Endothelial cell of umbilical vein (primary cell): Measurements from ENCODE around the gene LPAR1. TPM values are rescaled to one million over a fixed set of nuclear protein-coding genes. Genes with fewer than 3 reads are reported as not detected.
"Not testable (repeated sequence)": the region's sequence is repeated elsewhere in the genome, so short reads cannot be mapped to it uniquely, and the experiment has no call there.

ENCODE experiments used
- BruUV-seq: library from RNA; stranded (reverse); fragments of 400-500 nt; replicated peaks from 2 replicates; lab custom pipeline; 2021; lab: Mats Ljungman, UMichigan
- CTCF ChIA-PET: fragments of 300-600, 350-600 bp; sonication (Branson Sonifier 250); formaldehyde crosslinking; loops from one replicate; lab custom pipeline; 2021; ENCODE audit warnings: antibody characterized with exemption, inconsistent platforms; lab: Charles Lee
- POLR2A ChIA-PET: fragments of 300-600, 350-600 bp; sonication (Branson Sonifier 250); formaldehyde crosslinking; loops from one replicate; lab custom pipeline; 2021; ENCODE audit warnings: antibody characterized with exemption, inconsistent platforms; lab: Charles Lee
- DNase-seq: peaks from one replicate; pipeline ENCODE4 v3.0.0-alpha.2; 2011; ENCODE audit warnings: low read depth, low spot score
- FAIRE-seq: peaks from 2 replicates; lab custom pipeline; 2011; peaks lifted over from hg19 to GRCh38; lab: Jason Lieb, UNC
- H2AFZ ChIP-seq: 2 replicates; pipeline ENCODE4 v1.6.0; 2012; ENCODE audit warnings: low read depth, low read length, control low read depth, inconsistent platforms
- H3K27ac ChIP-seq: 2 replicates; pipeline ENCODE4 v1.5.1; 2011; ENCODE audit warnings: low read depth, mild to moderate bottlenecking, control low read depth, low read length, moderate library complexity; ENCODE audit not compliant: insufficient read depth
- H3K27me3 ChIP-seq, 2 experiments: 2 replicates each; pipeline versions ENCODE4 v1.6.0 to v1.6.1; 2011; ENCODE audit warnings: low read length in 2 of 2, mixed read lengths in 1 of 2; ENCODE audit not compliant: control insufficient read depth in 2 of 2, insufficient read depth in 2 of 2
- H3K36me3 ChIP-seq, 2 experiments: 2 replicates in 1 of 2; 3 replicates in 1 of 2; pipeline ENCODE4 v1.5.1; 2011; ENCODE audit warnings: low read length in 2 of 2, mild to moderate bottlenecking in 1 of 2, moderate library complexity in 1 of 2; ENCODE audit not compliant: control insufficient read depth in 2 of 2, insufficient read depth in 2 of 2; ENCODE audit errors: extremely low read depth in 1 of 2
- H3K4me1 ChIP-seq: 3 replicates; pipeline ENCODE4 v1.5.1; 2011; ENCODE audit warnings: mild to moderate bottlenecking, low read length; ENCODE audit not compliant: control insufficient read depth, insufficient read depth; ENCODE audit errors: extremely low read depth
- H3K4me2 ChIP-seq: 2 replicates; pipeline ENCODE4 v1.6.1; 2011; ENCODE audit warnings: low read length, control low read depth, mixed read lengths; ENCODE audit not compliant: insufficient read depth
- H3K4me3 ChIP-seq, 3 experiments: fragments of 200-600 bp in 1 of 3; sonication (generic), shearing (Covaris generic) in 1 of 3; replicated peaks in 1 of 3; 2 replicates each; pipeline ENCODE4 v1.5.1; 2011 to 2016; ENCODE audit warnings: control low read depth in 3 of 3, low read length in 3 of 3, mild to moderate bottlenecking in 2 of 3, inconsistent platforms in 1 of 3, low read depth in 1 of 3, moderate library complexity in 1 of 3; ENCODE audit not compliant: insufficient read depth in 1 of 3
- H3K79me2 ChIP-seq: 2 replicates; pipeline ENCODE4 v1.6.0; 2012; ENCODE audit warnings: low read length, inconsistent platforms; ENCODE audit not compliant: control insufficient read depth, insufficient read depth
- H3K9ac ChIP-seq: replicated peaks from 2 replicates; pipeline ENCODE3; 2011; ENCODE audit warnings: low read length, control low read depth; ENCODE audit not compliant: insufficient read depth; ENCODE audit errors: extremely low read depth
- H3K9me1 ChIP-seq: replicated peaks from 3 replicates; pipeline ENCODE4 v1.6.0; 2011; ENCODE audit warnings: mild to moderate bottlenecking, low read length; ENCODE audit not compliant: control insufficient read depth, insufficient read depth; ENCODE audit errors: extremely low read depth
- H3K9me3 ChIP-seq: replicated peaks from 2 replicates; pipeline ENCODE4 v1.5.1; 2012; ENCODE audit warnings: low read length, inconsistent platforms; ENCODE audit not compliant: control insufficient read depth, insufficient read depth
- H4K20me1 ChIP-seq: replicated peaks from 2 replicates; pipeline ENCODE3; 2011; ENCODE audit warnings: mild to moderate bottlenecking, low read length; ENCODE audit not compliant: control insufficient read depth, insufficient read depth; ENCODE audit errors: extremely low read depth
- EZH2 ChIP-seq: IDR thresholded peaks from 2 replicates; pipeline ENCODE4 v1.6.1; 2012; ENCODE audit warnings: borderline replicate concordance, low read depth, mild to moderate bottlenecking, moderate library complexity, low read length, inconsistent platforms; ENCODE audit not compliant: severe bottlenecking
- FOS ChIP-seq: IDR thresholded peaks from 2 replicates; pipeline ENCODE4 v1.6.1; 2011; ENCODE audit warnings: mild to moderate bottlenecking, low read length, moderate library complexity, borderline replicate concordance; ENCODE audit not compliant: insufficient read depth
- GATA2 ChIP-seq: IDR thresholded peaks from 2 replicates; pipeline ENCODE4 v1.7.0; 2011; ENCODE audit warnings: low read depth, mild to moderate bottlenecking, moderate library complexity, mixed read lengths, low read length; ENCODE audit not compliant: insufficient read length, insufficient read depth
- JUN ChIP-seq: IDR thresholded peaks from 2 replicates; pipeline ENCODE4 v1.6.1; 2011; ENCODE audit warnings: borderline replicate concordance, low read depth; ENCODE audit not compliant: insufficient read length, insufficient read depth
- MYC ChIP-seq: IDR thresholded peaks from one replicate; pipeline ENCODE4 v1.6.1; 2011; ENCODE audit warnings: mild to moderate bottlenecking, low read depth, low read length
- POLR2A ChIP-seq: IDR thresholded peaks from 2 replicates; pipeline ENCODE4 v1.6.1; 2012; ENCODE audit warnings: low read depth, mild to moderate bottlenecking, control low read depth, low read length
- POLR2AphosphoS5 ChIP-seq: IDR thresholded peaks from 2 replicates; pipeline ENCODE4 v1.6.1; 2012; ENCODE audit warnings: low read depth, mild to moderate bottlenecking, control low read depth, low read length, moderate library complexity; ENCODE audit not compliant: insufficient read depth
- dilution Hi-C: fragments of 300-500 bp; cut with MboI; formaldehyde crosslinking; loops from one replicate; pipeline ENCODE4 v1.15.0; 2019; ENCODE audit warnings: low sequenced_read_pairs; ENCODE audit not compliant: extremely low pct_ligation_motif_present
- intact Hi-C: fragments of 100-400 bp; cut with micrococcal nuclease; formaldehyde crosslinking; loops from one replicate; pipeline ENCODE4 v1.10.0; 2022
- polyA plus RNA-seq, 4 experiments: library from polyadenylated mRNA; depleted of rRNA in 3 of 4; stranded (reverse) in 3 of 4; unstranded in 1 of 4; fragments of >200 nt; gene quantifications; 2 replicates each; pipeline versions ENCODE4 v1.2.1 to v1.2.3, GENCODE V29; 2011 to 2012; ENCODE audit warnings: missing spikeins in 1 of 4
- total RNA-seq: library from RNA; stranded (reverse); gene quantifications from 2 replicates; pipeline ENCODE4 v1.2.3, GENCODE V29; 2021
- TF ChIP-seq, protein P1 (sequence below), 2 donors: IDR thresholded peaks; 1 replicate in 1 of 2; 2 replicates in 1 of 2; pipeline ENCODE4 v1.5.1; 2011; ENCODE audit warnings: low read length in 2 of 2, mild to moderate bottlenecking in 2 of 2, moderate library complexity in 2 of 2, control low read depth in 1 of 2, inconsistent platforms in 1 of 2, low read depth in 1 of 2; ENCODE audit not compliant: insufficient read depth in 1 of 2; ENCODE audit errors: extremely low read depth in 1 of 2
- TF ChIP-seq, protein P2 (sequence below): IDR thresholded peaks from 2 replicates; pipeline ENCODE4 v1.6.1; 2011; ENCODE audit not compliant: insufficient read depth, insufficient read length

The LPAR1 gene
- total and polyA plus RNA-seq, 2 donors (not counting 3 experiments of a cell fraction or from before 2014, with no cell fraction given): 0.88 to 3.0 TPM

DNA sequence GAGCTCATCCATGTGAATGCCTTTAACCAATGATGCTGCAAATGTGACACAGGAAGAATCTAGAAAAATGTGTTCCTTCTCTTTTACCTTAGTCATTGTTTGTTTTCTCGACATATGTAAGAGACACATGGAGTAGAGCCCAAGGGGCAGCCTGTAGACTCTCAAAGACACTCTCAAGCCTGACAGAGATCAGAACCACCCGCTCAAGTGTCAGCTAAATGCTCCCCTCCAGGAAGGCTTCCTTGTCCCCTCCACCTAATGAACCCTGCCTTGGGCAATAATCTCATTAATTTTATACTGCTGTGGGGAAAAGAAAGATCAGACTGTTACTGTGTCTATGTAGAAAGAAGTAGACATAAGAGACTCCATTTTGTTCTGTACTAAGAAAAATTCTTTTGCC is 212.3 kb downstream of the LPAR1 start:
- Histone ChIP-seq H4K20me1 (no peaks in the 10 kb centered on the region), H3K36me3 (no peaks in the 10 kb centered on the region), H3K9me3 (no peaks in the 10 kb centered on the region), H3K4me2 (no peak overlapping the region), H3K27ac (no peak overlapping the region), H3K4me1 (no peaks in the 10 kb centered on the region), H3K4me3 (no peak overlapping the region), H3K9ac (no peak overlapping the region), H3K9me1 (no peaks in the 10 kb centered on the region), H3K79me2 (no peaks in the 10 kb centered on the region), H3K27me3 (no peaks in the 10 kb centered on the region), H2AFZ (no peak overlapping the region)
- TF ChIP-seq GATA2: no peak
- TF ChIP-seq, protein P1, sequence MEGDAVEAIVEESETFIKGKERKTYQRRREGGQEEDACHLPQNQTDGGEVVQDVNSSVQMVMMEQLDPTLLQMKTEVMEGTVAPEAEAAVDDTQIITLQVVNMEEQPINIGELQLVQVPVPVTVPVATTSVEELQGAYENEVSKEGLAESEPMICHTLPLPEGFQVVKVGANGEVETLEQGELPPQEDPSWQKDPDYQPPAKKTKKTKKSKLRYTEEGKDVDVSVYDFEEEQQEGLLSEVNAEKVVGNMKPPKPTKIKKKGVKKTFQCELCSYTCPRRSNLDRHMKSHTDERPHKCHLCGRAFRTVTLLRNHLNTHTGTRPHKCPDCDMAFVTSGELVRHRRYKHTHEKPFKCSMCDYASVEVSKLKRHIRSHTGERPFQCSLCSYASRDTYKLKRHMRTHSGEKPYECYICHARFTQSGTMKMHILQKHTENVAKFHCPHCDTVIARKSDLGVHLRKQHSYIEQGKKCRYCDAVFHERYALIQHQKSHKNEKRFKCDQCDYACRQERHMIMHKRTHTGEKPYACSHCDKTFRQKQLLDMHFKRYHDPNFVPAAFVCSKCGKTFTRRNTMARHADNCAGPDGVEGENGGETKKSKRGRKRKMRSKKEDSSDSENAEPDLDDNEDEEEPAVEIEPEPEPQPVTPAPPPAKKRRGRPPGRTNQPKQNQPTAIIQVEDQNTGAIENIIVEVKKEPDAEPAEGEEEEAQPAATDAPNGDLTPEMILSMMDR (IDR thresholded peaks at IDR 0.05; ENCODE audit: extremely low read depth in 1 of 2, insufficient read depth in 1 of 2, low read depth in 1 of 2, low read length in 2 of 2): no peak
- no peak for TF ChIP-seq MYC
- TF ChIP-seq, protein P2, sequence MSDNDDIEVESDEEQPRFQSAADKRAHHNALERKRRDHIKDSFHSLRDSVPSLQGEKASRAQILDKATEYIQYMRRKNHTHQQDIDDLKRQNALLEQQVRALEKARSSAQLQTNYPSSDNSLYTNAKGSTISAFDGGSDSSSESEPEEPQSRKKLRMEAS: no peak
- no peak for TF ChIP-seq POLR2A
- TF ChIP-seq JUN: no peak
- no peak for TF ChIP-seq POLR2AphosphoS5
- no peak for TF ChIP-seq EZH2
- TF ChIP-seq FOS: no peak
- POLR2A ChIA-PET: no interaction called here
- CTCF ChIA-PET: no interaction called here
- dilution Hi-C loops: no loop called here
- intact Hi-C loops: no loop called here
- no TSS peak for BruUV-seq
- FAIRE-seq: no peak
- no peak for DNase-seq

DNA sequence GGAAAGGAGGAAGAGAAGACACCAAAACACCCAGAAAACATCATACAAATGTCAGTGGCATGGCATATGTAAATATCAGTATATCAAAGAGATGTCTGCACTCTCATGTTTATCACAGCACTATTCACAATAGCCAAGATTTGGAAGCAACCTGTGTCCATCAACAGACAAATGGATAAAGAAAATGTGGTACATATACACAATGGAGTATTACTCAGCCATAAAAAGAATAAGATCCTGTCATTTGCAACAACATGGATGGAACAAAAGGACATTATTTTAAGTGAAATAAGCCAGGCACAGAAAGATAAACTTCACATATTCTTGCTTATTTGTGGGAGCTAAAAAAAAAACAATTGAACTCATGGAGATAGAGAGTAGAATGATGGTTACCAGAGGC is 213.1 kb downstream of the LPAR1 start:
- H2AFZ ChIP-seq, H3K9me3 ChIP-seq, H3K9me1 ChIP-seq, H3K4me2 ChIP-seq, H3K27me3 ChIP-seq, H3K27ac ChIP-seq, dilution Hi-C loops, H4K20me1 ChIP-seq, H3K36me3 ChIP-seq, DNase-seq, POLR2A ChIA-PET, CTCF ChIA-PET, intact Hi-C loops, H3K79me2 ChIP-seq, BruUV-seq, H3K4me3 ChIP-seq, H3K9ac ChIP-seq, FAIRE-seq, H3K4me1 ChIP-seq: not testable (repeated sequence)
